HL-60 (cell line): ENCODE results near the gene KCNC3.

Experiments used
- DNase-seq, 2 experiments: peaks; one replicate each; pipeline ENCODE4 v3.0.0-alpha.2; 2010 to 2020; ENCODE audit warnings: low read depth in 1 of 2, low spot score in 1 of 2
- H3K27ac ChIP-seq: fragments of 250-450 bp; sonication (Bioruptor Pico); replicated peaks from 2 replicates; pipeline ENCODE4 v1.5.1; 2020; ENCODE audit warnings: mild to moderate bottlenecking, moderate library complexity
- H3K27me3 ChIP-seq: fragments of 250-450 bp; sonication (Bioruptor Pico); 2 replicates; pipeline ENCODE4 v1.5.1; 2021; ENCODE audit warnings: mild to moderate bottlenecking, moderate library complexity; ENCODE audit not compliant: insufficient read depth, poor library complexity, severe bottlenecking
- H3K4me3 ChIP-seq: replicated peaks from 2 replicates; pipeline ENCODE4 v1.5.1; 2011; ENCODE audit warnings: mild to moderate bottlenecking, control low read depth, low read length; ENCODE audit not compliant: insufficient read depth
- GABPA ChIP-seq: IDR thresholded peaks from 2 replicates; pipeline ENCODE4 v1.6.1; 2012; ENCODE audit warnings: low read depth
- POLR2AphosphoS5 ChIP-seq: IDR thresholded peaks from 2 replicates; pipeline ENCODE4 v1.6.1; 2012; ENCODE audit warnings: low read depth
- REST ChIP-seq: IDR thresholded peaks from 2 replicates; pipeline ENCODE4 v1.6.1; 2012; ENCODE audit warnings: low read depth; ENCODE audit not compliant: insufficient replicate concordance
- SPI1 ChIP-seq: IDR thresholded peaks from 2 replicates; pipeline ENCODE4 v1.6.1; 2012; ENCODE audit warnings: low read depth, mild to moderate bottlenecking, borderline replicate concordance
- TF ChIP-seq, protein P1 (sequence below): IDR thresholded peaks from one replicate; pipeline ENCODE4 v1.5.1; 2011; ENCODE audit warnings: low read length, control low read depth, inconsistent platforms; ENCODE audit not compliant: insufficient read depth

The KCNC3 gene

DNA sequence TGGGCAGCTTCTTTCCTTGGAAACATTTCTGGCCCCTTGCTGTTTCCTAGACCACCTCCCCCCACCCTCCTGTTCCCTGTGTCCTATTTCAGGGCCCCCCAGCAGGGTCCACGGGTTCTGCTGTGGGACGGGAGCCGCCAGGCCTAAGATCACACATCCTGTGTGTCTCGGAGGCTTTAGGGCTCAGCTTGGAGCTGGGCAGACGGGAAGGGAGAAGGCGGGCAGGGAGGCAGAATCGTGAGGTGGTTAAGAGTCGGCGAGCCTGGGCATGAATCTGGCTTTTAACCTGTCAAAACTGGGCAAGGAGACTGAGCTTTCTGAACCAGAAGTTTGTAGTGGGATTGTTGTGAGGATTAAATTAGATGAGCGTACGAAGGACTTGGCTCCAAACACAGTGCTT is 4.8 kb downstream of the KCNC3 start:
- Histone ChIP-seq H3K4me3 (no peak overlapping the region), H3K27me3 (peaks cover 23% of the 10 kb centered on the region), H3K27ac (no peak overlapping the region)
- TF ChIP-seq, protein P1, sequence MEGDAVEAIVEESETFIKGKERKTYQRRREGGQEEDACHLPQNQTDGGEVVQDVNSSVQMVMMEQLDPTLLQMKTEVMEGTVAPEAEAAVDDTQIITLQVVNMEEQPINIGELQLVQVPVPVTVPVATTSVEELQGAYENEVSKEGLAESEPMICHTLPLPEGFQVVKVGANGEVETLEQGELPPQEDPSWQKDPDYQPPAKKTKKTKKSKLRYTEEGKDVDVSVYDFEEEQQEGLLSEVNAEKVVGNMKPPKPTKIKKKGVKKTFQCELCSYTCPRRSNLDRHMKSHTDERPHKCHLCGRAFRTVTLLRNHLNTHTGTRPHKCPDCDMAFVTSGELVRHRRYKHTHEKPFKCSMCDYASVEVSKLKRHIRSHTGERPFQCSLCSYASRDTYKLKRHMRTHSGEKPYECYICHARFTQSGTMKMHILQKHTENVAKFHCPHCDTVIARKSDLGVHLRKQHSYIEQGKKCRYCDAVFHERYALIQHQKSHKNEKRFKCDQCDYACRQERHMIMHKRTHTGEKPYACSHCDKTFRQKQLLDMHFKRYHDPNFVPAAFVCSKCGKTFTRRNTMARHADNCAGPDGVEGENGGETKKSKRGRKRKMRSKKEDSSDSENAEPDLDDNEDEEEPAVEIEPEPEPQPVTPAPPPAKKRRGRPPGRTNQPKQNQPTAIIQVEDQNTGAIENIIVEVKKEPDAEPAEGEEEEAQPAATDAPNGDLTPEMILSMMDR, result no peak
- no peak for TF ChIP-seq POLR2AphosphoS5
- TF ChIP-seq REST, result no peak
- no peak for TF ChIP-seq SPI1
- no peak for TF ChIP-seq GABPA
- DNase-seq, result no peak

- no peak overlapping the region for H3K27ac ChIP-seq
- DNase-seq, result no peak
- H3K4me3 ChIP-seq, result no peak overlapping the region
- peaks cover 21% of the 10 kb centered on the region for H3K27me3 ChIP-seq
- TF ChIP-seq POLR2AphosphoS5 (no peak), REST (no peak), GABPA (no peak), SPI1 (no peak)
- TF ChIP-seq, protein P1, result no peak
These were observed 5.4 kb downstream of the KCNC3 start for GRCh38 chr19:50323782-50324133.

- Histone ChIP-seq H3K4me3 (no peak overlapping the region), H3K27ac (no peak overlapping the region), H3K27me3 (peaks cover 18% of the 10 kb centered on the region)
- TF ChIP-seq POLR2AphosphoS5 (no peak), GABPA (no peak), SPI1 (no peak), REST (no peak)
- TF ChIP-seq, protein P1, result no peak
- DNase-seq, result no peak
These were observed 6.0 kb downstream of the KCNC3 start for GRCh38 chr19:50322931-50323781.
